Activated naive CD4-positive, alpha-beta T cell treated with anti-CD3 and anti-CD28 coated beads for 36 hours (primary cell): ENCODE measurements around the gene ZYX. TPM values are rescaled to one million over a fixed set of nuclear protein-coding genes. Genes with fewer than 3 reads are reported as not detected.
"Not testable (repeated sequence)": the region's sequence is repeated elsewhere in the genome, so short reads cannot be mapped to it uniquely, and the experiment has no call there.

ENCODE experiments used
- CTCF ChIA-PET: fragments of 350-600 bp; sonication (Branson Sonifier 250); formaldehyde crosslinking; loops from one replicate; lab custom pipeline; 2021; ENCODE audit warnings: antibody characterized with exemption; lab: Charles Lee
- DNase-seq: peaks from one replicate; pipeline ENCODE4 v3.0.0-alpha.2; 2020
- H3K27ac Mint-ChIP-seq: one replicate; pipeline ENCODE4 v1.8.0; 2021; ENCODE audit warnings: mild to moderate bottlenecking, mixed read lengths
- H3K27me3 Mint-ChIP-seq: one replicate; pipeline ENCODE4 v1.8.0; 2021; ENCODE audit warnings: low read depth, mixed read lengths
- H3K36me3 Mint-ChIP-seq: one replicate; pipeline ENCODE4 v1.8.0; 2021; ENCODE audit warnings: low read depth, mixed read lengths
- H3K4me1 Mint-ChIP-seq: one replicate; pipeline ENCODE4 v1.8.0; 2021; ENCODE audit warnings: low read depth, mixed read lengths
- H3K4me3 Mint-ChIP-seq: one replicate; pipeline ENCODE4 v1.8.0; 2021; ENCODE audit warnings: mild to moderate bottlenecking, moderate library complexity, mixed read lengths
- H3K9me3 Mint-ChIP-seq: one replicate; pipeline ENCODE4 v1.8.0; 2021; ENCODE audit warnings: mixed read lengths
- intact Hi-C: fragments of 100-400 bp; cut with micrococcal nuclease; formaldehyde crosslinking; loops from one replicate; pipeline ENCODE4 v1.15.1; 2023
- total RNA-seq, 2 experiments: library from RNA; stranded (reverse); gene quantifications; one replicate each; pipeline ENCODE4 v1.2.3, GENCODE V29; 2021

Gene ZYX
- total RNA-seq, 2 experiments from 2014 or later, result 75.1 to 81.5 TPM

DNA sequence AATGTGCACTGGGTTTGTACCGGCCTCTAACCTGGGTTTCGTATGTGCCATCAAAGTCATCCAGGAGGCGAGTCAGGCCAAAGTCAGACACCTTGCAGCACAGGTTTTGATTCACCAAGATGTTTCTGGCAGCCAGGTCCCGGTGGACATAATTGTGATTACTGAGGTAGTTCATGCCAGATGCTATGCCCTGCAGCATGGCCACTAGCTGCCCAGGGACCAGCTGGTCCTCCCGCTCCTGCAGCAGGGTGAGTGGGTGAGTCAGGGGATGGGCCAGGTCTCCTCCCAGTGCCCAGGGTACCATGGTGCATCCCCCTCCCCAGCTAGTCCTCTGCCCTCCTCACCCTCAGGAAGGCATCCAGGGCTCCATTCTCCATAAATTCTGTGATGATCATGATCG, 13.6 kb downstream of the ZYX start:
- Mint-ChIP-seq H3K27ac (peak overlapping the region; percentile 12), H3K27me3 (no peaks in the 10 kb centered on the region), H3K9me3 (no peaks in the 10 kb centered on the region), H3K4me3 (no peak overlapping the region), H3K4me1 (peaks cover 7% of the 10 kb centered on the region), H3K36me3 (peaks cover 5% of the 10 kb centered on the region)
- no peak for DNase-seq
- intact Hi-C loops, result no loop called here
- CTCF ChIA-PET, result interaction anchor here (1.6 kb wide), 1 partner anchor 154 kb away, joined by 6 read pairs; no protein-coding TSS in a partner anchor

GRCh38 chr7:143395187-143396149, 14.3 kb downstream of the ZYX start:
- H3K4me1 Mint-ChIP-seq, result peaks cover 3% of the 10 kb centered on the region
- CTCF ChIA-PET, result interaction anchor here (0.7 to 1.6 kb wide), 5 partner anchors 8 to 155 kb away, joined by 3 to 6 read pairs (median 3); no protein-coding TSS in a partner anchor
- H3K36me3 Mint-ChIP-seq, result no peaks in the 10 kb centered on the region
- DNase-seq, result no peak
- no peaks in the 10 kb centered on the region for H3K9me3 Mint-ChIP-seq
- intact Hi-C loops, result no loop called here
- H3K27me3 Mint-ChIP-seq, result no peaks in the 10 kb centered on the region
- no peak overlapping the region for H3K4me3 Mint-ChIP-seq
- peak overlapping the region; percentile 12 for H3K27ac Mint-ChIP-seq

DNA sequence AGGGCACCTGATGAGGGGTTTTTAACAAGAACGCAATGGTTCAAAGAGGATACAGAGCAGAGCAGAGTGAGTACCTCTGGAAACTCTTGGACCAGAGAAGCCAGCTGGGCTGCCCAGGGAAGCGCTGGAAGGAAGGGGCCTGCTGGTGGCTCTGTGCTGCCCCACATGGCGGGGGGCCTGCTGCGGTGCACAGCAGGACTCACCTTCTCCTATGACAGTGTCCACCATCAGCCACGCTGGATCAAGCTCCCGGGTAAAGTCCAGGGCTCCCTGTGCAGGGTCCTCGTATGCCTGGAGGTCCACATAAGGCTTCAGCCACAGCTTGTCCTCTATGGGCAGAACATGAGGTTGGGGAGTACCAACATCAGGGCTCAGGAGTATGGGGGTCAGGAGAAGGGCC, 15.0 kb downstream of the ZYX start:
- intact Hi-C loops, result no loop called here
- no peaks in the 10 kb centered on the region for H3K36me3 Mint-ChIP-seq
- no peaks in the 10 kb centered on the region for H3K9me3 Mint-ChIP-seq
- H3K27me3 Mint-ChIP-seq, result no peaks in the 10 kb centered on the region
- no peak for DNase-seq
- CTCF ChIA-PET, result interaction anchor here (0.6 to 1.6 kb wide), 4 partner anchors 9 to 156 kb away, joined by 3 to 6 read pairs (median 4); no protein-coding TSS in a partner anchor
- no peak overlapping the region for H3K4me3 Mint-ChIP-seq
- H3K4me1 Mint-ChIP-seq, result peaks cover 3% of the 10 kb centered on the region
- H3K27ac Mint-ChIP-seq, result no peak overlapping the region

DNA sequence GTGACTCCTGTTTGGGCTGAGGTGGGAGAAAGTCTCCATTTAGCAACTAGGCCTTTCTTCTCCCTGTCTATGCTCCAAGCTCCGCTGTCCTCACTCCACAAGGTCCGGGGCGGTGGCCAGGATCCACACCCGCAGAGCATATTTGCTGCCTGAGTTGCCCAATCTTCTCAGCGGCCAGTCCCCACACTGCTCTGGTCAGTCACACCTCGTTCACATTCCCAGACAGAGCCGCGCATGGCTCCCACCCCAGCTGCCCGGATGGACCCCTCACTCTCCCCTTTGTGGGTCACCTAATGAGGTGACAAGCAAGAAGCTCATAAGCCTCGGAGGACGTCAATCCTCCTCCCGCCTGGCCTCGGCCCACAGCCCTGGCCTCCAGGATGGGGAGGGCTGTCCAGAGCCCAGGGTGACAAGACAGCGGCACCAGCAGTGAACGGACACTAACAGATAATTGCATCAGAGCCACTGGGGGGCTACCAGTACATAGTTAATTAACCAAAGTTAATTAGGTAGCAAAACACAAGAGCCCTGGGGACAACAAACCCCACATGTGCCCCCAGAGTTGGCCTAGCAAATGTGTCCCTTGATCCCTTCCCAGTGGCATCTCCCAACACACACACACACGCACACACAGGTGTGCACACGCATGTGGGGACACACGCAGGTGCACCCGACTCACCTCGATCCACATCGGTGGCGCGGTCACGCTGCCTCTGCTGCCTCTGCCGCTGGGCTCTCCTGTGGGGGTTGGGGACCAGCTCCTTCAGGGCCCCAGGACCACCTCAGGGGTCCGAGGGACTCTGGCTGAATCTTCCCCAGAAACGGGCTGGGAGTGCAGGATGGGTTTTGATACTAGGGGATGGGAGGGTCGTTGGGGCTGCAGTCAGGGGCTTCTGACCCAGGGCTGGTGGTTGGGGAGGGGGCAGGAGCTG, 15.7 kb downstream of the ZYX start:
- H3K36me3 Mint-ChIP-seq, result no peaks in the 10 kb centered on the region
- no peak for DNase-seq
- no peak overlapping the region for H3K27ac Mint-ChIP-seq
- no peaks in the 10 kb centered on the region for H3K27me3 Mint-ChIP-seq
- no peaks in the 10 kb centered on the region for H3K9me3 Mint-ChIP-seq
- CTCF ChIA-PET, result interaction anchor here (0.6 to 1.1 kb wide), 4 partner anchors 9 to 147 kb away, joined by 3 to 4 read pairs (median 3); no protein-coding TSS in a partner anchor
- no peak overlapping the region for H3K4me3 Mint-ChIP-seq
- H3K4me1 Mint-ChIP-seq, result peaks cover 3% of the 10 kb centered on the region
- intact Hi-C loops, result no loop called here

DNA sequence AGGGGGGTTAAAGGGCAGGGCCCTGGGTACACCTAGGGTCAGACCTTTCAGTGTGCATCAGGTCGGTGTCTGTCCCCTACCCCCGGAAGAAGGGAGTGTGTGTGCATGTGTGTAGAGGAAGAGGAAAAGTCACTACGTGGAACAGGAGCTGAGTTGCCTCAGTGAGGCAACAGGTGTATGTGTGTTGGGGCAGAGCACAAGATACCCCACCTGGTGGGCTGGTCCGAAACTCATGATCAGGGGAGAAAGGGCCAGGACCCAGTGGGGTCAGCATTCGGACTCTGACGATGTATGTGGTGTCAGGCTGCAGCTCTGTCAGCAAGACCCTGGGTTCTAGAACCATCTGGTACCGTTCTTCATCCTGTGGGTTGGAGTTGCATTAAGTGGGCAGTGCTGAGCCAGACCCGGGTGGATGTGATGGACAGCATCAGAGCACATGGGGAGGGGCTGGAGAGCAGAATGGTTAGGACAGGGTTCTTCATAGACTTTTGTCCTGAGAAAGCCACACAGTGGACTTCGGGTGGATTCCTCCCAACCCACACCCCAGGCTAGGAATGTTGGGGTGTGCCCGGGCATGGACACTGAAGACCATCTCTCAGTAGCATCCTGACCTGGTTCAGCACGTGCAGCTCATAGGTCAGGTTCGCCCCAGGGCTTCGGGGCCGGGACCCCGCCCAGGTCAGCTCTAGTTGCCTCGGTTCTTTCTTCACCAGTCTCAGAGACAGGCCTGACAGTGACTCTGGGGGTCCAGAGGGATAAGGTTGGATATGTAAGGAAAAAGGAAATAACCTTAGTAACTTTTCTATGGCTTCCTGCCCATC, 16.8 kb downstream of the ZYX start:
- Mint-ChIP-seq H3K27ac (no peak overlapping the region), H3K9me3 (no peaks in the 10 kb centered on the region), H3K4me1 (peaks cover 7% of the 10 kb centered on the region), H3K36me3 (no peaks in the 10 kb centered on the region), H3K4me3 (no peak overlapping the region), H3K27me3 (no peaks in the 10 kb centered on the region)
- no peak for DNase-seq
- intact Hi-C loops, result no loop called here
- CTCF ChIA-PET, result interaction anchor here (0.9 to 10.7 kb wide), 3 partner anchors 10 to 19 kb away, joined by 3 to 76 read pairs (median 5); no protein-coding TSS in a partner anchor

GRCh38 chr7:143398616-143399015, 17.5 kb downstream of the ZYX start:
- no peak for DNase-seq
- no peaks in the 10 kb centered on the region for H3K9me3 Mint-ChIP-seq
- no peaks in the 10 kb centered on the region for H3K27me3 Mint-ChIP-seq
- H3K36me3 Mint-ChIP-seq, result no peaks in the 10 kb centered on the region
- peaks cover 11% of the 10 kb centered on the region for H3K4me1 Mint-ChIP-seq
- H3K4me3 Mint-ChIP-seq, result no peak overlapping the region
- H3K27ac Mint-ChIP-seq, result no peak overlapping the region
- intact Hi-C loops, result no loop called here
- CTCF ChIA-PET, result interaction anchor here (1.5 to 10.7 kb wide), 2 partner anchors 9 to 18 kb away, joined by 5 to 76 read pairs; no protein-coding TSS in a partner anchor

GRCh38 chr7:143399151-143399550, 18.0 kb downstream of the ZYX start:
- no peak overlapping the region for H3K4me3 Mint-ChIP-seq
- no peaks in the 10 kb centered on the region for H3K9me3 Mint-ChIP-seq
- no peak overlapping the region for H3K27ac Mint-ChIP-seq
- intact Hi-C loops, result no loop called here
- no peak for DNase-seq
- CTCF ChIA-PET, result interaction anchor here (0.6 to 10.7 kb wide), 3 partner anchors 8 to 100 kb away, joined by 3 to 76 read pairs (median 5); no protein-coding TSS in a partner anchor
- no peaks in the 10 kb centered on the region for H3K36me3 Mint-ChIP-seq
- no peaks in the 10 kb centered on the region for H3K27me3 Mint-ChIP-seq
- peaks cover 15% of the 10 kb centered on the region for H3K4me1 Mint-ChIP-seq

DNA sequence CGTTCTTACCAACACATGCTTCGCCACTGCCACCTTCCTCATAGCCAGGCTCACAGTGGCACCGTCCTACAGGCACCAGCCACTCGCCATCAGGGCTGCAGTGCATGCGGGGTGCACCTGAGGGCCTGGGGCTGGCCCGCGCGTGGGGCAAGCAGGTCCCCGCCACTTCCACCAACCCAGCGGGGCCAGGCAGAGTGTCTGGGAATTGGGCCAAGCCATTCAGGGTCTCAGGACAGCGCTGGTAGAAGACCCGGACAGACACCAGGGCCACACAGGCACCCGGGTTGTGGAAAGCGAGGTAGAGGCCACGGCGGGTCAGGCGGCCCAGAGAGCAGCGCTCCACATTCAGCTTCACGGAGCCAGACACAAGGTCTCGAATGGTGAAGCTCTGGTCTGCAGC, 18.5 kb downstream of the ZYX start:
- CTCF ChIA-PET, result interaction anchor here (0.6 to 10.7 kb wide), 2 partner anchors 17 to 101 kb away, joined by 3 to 76 read pairs; no protein-coding TSS in a partner anchor

GRCh38 chr7:143401265-143401664, 20.1 kb downstream of the ZYX start:
- intact Hi-C loops, result no loop called here
- no peak overlapping the region for H3K27ac Mint-ChIP-seq
- DNase-seq, result no peak
- H3K4me1 Mint-ChIP-seq, result peaks cover 29% of the 10 kb centered on the region
- H3K36me3 Mint-ChIP-seq, result no peaks in the 10 kb centered on the region
- no peaks in the 10 kb centered on the region for H3K9me3 Mint-ChIP-seq
- H3K4me3 Mint-ChIP-seq, result no peak overlapping the region
- CTCF ChIA-PET, result interaction anchor here (1.8 to 10.7 kb wide), 3 partner anchors 15 to 21 kb away, joined by 4 to 76 read pairs (median 5); no protein-coding TSS in a partner anchor
- H3K27me3 Mint-ChIP-seq, result no peaks in the 10 kb centered on the region

More for the DNA sequence above, 18.5 kb downstream of the ZYX start:
- intact Hi-C loops, result no loop called here
- H3K4me3 Mint-ChIP-seq, result no peak overlapping the region
- H3K4me1 Mint-ChIP-seq, result peaks cover 18% of the 10 kb centered on the region
- no peaks in the 10 kb centered on the region for H3K36me3 Mint-ChIP-seq
- no peaks in the 10 kb centered on the region for H3K9me3 Mint-ChIP-seq
- H3K27me3 Mint-ChIP-seq, result no peaks in the 10 kb centered on the region
- DNase-seq, result no peak
- no peak overlapping the region for H3K27ac Mint-ChIP-seq

- H3K36me3 Mint-ChIP-seq, DNase-seq, H3K9me3 Mint-ChIP-seq, intact Hi-C loops, H3K4me3 Mint-ChIP-seq, H3K27ac Mint-ChIP-seq, H3K27me3 Mint-ChIP-seq: not testable (repeated sequence)
- CTCF ChIA-PET, result interaction anchor here (1.3 to 10.7 kb wide), 6 partner anchors 10 to 96 kb away, joined by 4 to 76 read pairs (median 4); no protein-coding TSS in a partner anchor
- H3K4me1 Mint-ChIP-seq, result peaks cover 39% of the 10 kb centered on the region
These were observed 21.1 kb downstream of the ZYX start for GRCh38 chr7:143402233-143402632.
